GM19438 (cell line): ENCODE results near the gene ROR2.
"Not testable (repeated sequence)": the region's sequence is repeated elsewhere in the genome, so short reads cannot be mapped to it uniquely, and the experiment has no call there.

Experiments used
- ATAC-seq: cut with Tn5 transposase; IDR thresholded peaks from one replicate; pipeline ENCODE4 v1.9.1; 2021; ENCODE audit warnings: low read depth; ENCODE audit not compliant: unreplicated experiment

ROR2 gene

DNA sequence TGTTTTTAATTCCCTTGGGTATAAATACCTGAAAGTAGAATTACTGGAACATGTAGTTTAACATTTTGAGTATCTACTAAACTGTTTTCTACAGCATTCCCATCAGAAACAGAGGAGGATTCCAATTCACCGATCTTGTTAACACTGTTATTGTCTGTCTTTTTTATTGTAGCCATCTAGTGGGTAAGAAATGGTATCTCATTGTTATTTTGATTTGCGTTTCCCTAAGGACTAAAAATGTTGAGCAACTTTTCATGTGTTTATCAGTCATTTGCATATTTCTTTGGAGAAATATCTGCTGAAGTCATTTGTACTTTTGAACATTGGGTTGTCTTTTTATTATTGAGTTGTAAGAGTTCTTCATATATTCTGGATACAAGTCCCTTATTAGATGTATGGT, 391.1 kb downstream of the ROR2 start:
- ATAC-seq = no peak

DNA sequence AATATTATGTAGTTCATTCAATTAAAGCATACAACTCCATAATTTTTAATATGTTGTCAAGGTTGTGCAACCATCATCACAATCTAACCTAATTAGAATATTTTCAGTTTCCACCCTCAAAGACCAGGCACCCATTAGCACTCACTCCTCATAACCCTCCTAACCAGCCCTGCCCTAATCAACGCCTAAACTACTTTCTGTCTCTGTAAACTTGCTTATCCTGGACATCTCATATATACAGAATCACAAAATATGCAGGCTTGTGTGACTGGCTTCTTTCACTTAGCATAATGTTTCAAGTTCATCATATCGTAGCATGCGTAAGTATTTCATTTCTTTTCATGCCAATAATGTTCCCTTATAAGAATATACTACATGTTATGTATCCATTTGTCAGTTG, 391.6 kb downstream of the ROR2 start:
- no peak for ATAC-seq

DNA sequence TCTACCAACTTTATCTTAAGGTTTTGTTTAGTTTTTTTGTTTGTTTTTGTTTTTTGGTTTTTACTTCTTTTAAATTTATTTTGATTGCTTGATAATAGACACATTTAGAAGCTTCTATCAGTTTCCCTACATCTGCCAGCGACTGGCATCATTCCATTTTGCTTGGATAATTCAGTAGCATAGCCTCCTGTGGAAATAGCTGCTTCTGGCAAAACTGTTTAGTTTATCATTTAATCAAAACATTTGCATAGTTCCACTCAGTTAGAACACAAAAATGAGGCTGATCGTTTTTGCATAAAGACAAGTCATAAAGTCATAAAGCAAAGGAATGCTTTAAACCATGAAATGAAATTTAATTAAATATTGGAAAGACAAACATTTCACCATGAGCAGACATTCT, 392.7 kb downstream of the ROR2 start:
- ATAC-seq = no peak

DNA sequence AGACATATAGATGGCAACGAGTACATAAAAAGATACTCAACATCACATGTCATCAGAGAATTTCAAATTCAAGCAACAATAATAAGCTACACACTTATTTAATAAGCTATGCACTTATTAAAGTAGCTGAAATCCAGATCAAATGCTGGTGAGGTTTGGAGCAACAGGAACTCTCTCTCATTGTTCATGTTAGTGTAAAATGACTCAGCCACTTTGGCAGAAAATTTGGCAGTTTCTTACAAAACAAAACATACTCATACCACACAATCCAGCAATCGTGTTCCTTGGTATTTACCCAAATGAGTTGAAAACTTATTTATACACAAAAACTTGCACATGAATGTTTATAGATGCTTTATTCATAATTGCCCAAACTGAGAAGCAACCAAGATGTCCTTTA, 394.9 kb downstream of the ROR2 start:
- no peak for ATAC-seq

DNA sequence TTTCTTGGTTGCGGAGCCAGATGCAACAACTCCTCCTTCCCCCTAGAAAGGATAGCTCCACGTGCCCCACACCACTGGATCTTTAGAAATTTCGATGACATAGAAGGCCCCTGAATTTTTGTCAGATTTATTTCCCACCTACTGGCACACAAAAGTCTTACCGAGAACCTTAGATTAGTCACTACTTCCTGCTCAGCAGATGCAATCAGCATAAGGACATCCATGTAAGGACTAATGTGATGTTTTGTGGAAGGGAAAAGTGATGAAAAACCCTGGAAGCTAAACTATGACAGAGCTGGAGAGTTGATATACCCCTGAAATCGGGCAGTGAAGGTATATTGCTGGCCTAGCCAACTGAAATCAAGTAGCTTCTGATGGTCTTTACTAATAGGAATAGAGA, 400.9 kb downstream of the ROR2 start:
- ATAC-seq = no peak

DNA sequence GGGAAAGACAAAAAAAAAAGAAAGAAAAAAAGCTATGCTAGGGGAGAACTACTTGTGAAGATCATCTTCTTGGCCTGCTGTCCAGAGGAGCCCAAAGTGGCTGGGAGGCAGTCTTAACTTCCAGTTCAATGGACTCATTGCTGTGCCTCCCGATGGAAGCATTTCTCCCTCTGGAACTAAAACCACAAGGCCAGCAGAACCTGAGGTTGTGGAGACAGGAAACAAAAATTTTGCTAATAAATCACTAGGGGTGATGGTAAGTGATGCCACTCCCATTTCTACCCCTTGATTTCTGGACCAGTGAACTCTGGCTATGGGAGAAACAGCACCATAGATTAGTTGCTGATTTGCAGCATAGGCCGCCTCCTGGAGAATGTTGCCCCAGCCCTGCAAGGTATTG, 402.9 kb downstream of the ROR2 start:
- no peak for ATAC-seq

DNA sequence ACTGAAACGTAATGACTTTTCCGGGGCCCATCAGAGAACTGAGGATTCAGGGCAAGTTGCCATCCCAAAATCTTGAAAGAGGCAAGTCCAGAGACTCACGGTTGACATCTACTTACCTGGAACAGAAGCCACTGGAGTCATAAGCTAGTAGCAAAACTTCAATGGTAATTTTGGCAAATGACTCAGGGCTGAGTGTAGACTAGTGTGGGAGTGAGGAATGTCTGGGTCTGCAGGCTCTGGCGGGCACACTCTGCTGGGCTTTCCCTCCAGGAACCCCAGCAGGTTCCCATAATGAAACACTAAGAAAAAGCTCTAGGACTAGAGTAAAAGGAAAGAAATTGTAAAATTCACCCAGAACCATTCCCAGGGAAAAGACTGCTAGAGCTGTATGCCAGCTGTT, 403.5 kb downstream of the ROR2 start:
- ATAC-seq = no peak

DNA sequence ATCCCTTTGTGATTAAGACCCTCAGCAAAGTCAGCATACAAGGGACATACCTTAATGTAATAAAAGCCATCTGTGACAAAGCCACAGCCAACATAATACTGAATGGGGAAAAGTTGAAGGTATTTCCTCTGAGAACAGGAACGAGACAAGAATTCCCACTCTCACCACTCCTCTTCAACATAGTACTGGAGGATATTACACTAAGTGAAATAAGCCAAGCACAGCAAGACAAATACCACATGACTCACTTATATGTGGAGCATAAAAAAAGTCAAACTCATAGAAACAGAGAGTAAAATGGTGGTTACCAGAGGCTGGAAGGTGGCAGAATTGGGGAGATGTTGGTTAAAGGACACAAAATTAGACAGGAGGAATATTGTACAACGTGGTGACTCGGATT, 408.3 kb downstream of the ROR2 start:
- no peak for ATAC-seq

DNA sequence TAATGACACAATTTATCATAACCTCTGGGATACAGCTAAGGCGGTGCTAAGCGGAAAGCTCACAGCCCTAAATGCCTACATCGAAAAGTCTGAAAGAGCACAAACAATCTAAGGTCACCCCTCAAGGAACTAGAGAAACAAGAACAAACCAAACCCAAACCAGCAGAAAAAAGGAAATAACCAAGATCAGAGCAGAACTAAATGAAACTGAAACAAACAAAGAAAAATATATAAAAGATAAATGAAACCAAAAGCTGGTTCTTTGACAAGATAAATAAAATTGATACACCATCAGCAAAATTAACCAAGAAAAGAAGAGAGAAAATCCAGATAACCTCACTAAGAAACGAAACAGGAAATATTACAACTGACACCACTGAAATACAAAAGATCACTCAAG, 409.5 kb downstream of the ROR2 start:
- ATAC-seq = not testable (repeated sequence)

DNA sequence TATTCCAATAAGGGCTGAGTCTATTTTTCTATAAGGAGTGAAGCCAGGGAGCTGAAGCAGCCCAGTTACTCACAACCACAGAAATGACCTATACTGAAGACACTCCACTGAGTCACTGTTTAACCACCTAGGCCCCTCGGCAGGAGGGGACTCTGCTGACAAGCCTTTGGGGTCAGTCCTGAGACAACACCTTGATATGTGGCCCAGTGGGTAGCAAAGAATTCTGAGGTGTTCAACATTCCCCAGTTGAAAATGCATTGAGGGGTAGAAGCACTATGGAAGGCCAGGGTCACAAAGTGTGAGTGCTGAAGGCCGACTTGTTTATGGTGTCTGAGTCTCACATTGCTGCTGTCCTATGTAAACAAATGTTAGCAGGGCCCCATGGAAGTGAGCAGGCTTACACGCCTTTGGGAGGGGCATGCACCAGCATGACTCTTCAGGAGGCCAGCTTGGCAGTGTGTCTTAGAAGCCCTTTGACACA, 413.8 kb downstream of the ROR2 start:
- ATAC-seq = no peak

DNA sequence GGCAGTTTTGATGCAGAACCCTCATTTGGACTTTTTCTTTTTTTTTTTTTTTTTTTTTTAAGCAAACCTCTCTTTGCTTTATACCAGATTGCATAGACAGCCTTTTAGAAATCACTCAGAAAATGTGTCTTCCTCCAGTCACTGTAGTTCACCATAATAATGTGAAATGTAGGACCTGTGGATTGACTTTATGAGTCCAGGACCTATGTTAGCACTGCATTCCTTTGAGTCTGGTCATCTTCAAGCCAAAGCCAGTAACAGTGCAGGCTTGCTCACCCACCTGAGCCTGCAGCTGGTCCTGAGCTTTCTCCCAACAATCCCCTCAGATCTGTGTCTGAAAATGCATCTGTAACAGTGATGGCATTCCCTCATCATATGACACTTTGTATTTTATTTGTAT, 415.7 kb downstream of the ROR2 start:
- ATAC-seq = no peak

DNA sequence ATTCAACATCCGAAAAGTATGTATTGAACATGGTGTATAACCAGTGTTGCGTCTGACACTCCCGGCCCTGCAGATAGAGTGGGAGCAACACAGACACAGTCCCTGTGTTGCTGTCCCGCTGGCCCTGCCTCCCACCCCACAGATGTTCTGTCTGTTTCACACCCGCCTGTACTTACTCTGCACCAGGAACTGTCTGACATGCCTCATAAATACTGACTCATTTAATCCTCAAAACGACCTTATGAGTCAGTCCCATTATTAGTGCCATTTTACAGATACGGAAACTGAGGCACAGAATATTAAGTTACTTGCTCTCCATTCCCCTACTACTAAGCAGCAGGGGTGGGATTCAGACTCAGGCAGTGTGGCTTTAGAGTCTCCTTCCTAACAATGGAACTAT, 416.6 kb downstream of the ROR2 start:
- ATAC-seq = no peak

DNA sequence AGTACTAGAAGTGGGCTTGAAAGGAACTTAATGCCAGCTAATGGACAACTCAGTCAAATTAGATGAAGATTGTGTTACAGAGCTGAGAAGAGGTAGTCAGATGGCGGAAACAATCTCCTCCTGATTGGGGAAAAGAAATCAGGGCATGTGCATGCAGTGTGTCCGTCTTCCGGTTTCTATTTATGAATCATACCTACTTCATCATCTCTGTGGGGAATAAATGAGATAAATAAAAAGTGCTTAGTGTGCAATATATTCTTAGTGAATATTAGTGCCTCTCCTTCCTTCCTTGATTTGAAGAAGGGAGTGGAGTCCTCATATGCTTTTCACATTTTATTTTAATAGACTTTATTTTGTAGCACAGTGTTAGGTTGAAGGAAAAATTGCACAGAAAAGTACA, 417.7 kb downstream of the ROR2 start:
- ATAC-seq = no peak

DNA sequence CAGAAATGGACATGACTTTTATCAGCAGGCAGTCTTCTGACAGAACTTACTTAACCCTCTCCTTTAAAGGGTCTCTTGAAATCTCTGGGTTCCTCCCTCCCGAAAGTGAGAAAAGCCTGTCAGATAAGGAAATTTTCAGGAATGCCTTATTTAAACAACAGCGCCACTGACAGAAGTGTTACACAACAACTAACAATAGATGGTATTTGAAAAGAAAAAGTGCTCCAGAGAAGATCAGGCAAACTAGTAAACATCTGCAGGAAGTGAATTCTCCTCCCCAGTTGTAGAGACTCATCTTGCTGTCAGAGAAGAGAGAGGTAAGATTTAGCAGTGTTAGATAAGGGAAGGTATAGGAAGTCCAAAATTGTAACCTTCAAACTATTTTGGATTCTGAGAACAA, 419.2 kb downstream of the ROR2 start:
- no peak for ATAC-seq

DNA sequence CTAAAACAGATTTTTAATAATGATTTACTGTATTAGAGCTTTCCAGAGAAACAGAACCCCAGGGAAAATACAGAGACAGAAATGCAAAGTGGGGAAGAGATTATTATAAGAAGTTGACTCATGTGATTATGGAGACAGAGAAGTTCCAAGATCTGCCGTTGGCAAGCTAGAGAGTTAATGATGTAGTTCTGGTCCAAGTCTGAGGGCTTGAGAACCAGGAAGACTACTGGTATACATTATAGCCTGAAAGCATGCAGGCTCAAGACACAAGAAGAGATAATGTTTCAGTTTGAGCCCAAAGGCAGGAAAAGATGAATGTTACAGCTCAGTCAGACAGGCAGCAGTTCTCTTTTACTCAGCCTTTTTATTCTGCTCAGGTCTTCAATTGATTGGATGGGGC, 427.5 kb downstream of the ROR2 start:
- no peak for ATAC-seq

DNA sequence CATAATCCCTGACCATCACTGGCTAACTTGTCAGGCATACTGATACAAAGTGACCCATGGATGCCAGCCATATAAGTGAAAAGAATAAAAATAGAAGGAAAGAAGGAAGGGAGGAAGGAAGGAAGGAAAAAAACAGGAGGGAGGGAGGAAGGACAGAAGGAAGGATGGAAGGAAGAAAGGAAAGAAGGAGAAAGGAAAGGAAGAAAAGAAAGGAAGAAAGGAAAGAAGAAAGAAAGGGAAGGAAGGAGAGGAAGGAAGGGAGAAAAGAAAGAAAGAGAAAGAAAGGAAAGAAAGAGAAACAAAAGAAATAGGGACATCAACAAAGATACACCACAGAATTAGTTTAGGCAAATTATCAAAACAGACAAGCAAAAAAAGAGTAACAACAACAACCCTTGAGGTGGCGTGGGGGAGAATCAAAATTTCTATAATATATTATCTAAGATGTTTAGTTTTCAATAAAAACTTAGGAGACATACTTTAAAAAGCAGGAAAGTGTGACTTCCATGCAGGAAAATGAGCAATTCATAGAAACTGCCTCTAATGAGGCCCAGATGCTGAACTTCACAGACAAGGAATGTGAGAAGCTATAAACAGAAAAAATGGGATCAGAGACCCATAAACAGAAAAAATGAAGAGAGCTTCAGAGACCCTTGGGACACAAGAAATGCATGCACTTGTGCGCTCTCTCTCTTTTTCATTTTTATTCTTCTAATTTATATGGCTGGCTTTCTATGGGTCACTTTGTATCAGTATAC, 430.3 kb downstream of the ROR2 start:
- no peak for ATAC-seq

DNA sequence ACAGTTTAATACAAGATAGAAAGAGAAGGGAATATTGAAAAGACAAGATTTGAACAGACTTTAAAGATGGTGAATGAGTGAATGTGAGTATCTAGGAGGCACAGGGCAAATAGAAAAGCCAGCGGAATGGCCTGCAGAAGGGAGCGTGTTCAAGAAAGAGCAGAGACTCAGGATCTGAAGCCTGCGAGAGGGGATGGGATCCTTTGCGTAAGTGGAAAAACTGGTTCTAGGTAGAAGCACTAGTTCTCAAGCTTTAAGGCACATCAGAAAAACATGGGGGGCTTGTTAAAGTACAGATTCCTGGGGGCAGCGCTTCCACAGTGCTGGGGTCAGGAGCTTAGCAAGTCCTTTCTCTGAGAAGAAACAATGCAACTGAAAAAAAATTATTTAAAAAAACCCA, 431.6 kb downstream of the ROR2 start:
- ATAC-seq = no peak

DNA sequence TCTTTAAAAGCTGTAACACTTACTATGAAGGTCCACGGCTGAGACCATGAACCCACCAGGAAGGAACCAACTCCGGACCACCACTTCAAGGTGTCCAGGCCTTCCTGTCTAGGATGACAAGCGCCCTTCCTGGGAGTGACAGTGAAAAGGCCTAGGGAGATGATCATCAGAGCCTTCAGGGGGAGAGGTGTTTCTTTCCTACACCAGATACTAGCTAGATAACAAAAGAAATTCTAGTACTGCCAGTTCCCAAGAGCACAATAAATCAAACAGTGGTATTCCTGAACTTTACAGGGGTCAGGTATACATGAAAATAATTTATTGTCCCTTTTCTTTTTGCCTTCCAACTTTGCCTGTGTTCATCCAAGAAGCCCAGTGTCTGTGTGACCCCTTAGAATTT, 432.2 kb downstream of the ROR2 start:
- no peak for ATAC-seq

DNA sequence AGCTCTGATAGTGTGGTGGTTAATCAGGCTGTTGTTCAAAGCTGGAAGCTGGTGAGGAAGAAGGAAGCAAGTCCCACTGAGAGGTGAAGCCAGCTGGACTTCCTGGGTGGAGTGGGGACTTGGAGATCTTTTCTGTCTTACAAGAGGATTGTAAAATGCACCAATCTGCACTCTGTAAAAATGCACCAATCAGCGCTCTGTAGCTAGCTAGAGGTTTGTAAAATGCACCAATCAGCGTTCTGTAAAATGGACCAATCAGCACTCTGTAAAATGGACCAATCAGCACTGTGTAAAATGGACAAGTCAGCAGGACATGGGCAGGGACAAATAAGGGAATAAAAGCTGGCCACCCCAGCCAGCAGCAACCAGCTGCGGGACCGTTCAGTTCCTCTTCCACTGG, 432.7 kb downstream of the ROR2 start:
- not testable (repeated sequence) for ATAC-seq

DNA sequence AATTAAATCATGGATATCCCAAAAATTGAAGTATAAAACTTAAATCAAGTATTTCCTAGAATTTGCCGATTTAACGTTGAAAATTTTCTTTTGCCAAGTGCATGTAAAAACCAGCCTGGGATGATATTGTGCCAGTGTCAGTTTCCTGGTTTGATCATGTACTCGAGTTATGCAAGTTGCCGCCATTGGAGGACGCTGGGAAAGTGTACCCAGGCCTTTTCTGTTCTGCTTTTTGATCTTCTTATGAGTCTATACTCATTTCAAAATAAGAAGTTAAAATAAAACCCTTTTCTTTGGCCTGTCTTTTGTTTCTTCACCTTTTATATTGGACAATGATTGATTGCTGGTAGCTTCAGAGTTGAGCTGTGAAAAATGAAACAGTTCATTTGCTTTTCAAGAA, 433.3 kb downstream of the ROR2 start:
- no peak for ATAC-seq

DNA sequence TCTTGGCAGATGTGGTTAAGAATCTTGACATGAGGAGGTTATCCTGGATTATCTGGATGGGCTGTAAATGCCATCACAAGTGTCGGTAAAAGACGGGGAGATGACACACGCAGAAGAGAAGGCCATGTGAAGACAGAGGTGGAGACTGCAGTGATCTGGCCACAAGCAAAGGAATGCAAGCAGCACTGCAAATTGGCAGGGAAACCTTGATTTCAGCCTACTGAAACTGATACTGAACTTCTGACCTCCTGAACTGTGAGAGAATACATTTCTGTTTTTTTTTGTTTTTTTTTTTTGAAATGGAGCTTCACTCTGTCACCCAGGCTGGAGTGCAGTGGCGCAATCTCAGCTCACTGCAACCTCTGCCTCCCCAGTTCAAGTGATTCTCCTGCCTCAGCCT, 433.9 kb downstream of the ROR2 start:
- ATAC-seq = no peak

DNA sequence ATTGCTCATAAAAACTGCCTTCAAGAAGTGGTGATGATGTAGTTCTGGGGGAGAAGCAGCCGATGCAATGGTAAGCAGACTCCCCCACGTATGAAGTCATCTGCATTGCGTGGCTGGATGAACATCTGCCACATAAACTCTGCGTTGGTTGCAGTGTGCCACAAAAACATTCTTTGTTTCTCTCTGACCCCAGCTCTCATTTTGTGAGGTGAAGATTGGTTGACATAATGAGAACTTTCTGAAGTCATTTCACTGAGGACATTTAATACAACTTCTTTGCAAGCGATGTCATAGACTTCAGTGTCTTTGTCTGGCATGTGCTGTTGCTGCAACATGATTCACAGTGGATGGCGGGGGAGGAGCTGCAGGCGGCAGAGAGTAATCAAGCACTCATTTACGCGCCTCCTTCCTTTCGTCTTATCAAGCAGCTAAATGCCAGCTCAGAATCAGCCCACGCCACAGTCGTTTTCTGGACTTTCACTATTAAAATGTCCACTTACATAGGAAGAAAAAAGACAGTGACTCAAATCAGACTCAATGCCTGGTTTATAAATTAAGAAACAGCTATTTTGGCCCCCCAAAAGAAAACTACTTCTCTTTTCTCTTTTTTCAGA, 434.8 kb downstream of the ROR2 start:
- no peak for ATAC-seq
